NCI-H1436 (cell line): ENCODE measurements around the gene ZC3H7A.

Experiments used
- DNase-seq: peaks from one replicate; lab custom pipeline; 2025; lab: John Stamatoyannopoulos, UW

ZC3H7A gene

GRCh38 chr16:11705311-11706025 lies 91.6 kb downstream of the ZC3H7A start:
- DNase-seq, result no peak
